ENCODE results near the gene CIBAR2.

DNA sequence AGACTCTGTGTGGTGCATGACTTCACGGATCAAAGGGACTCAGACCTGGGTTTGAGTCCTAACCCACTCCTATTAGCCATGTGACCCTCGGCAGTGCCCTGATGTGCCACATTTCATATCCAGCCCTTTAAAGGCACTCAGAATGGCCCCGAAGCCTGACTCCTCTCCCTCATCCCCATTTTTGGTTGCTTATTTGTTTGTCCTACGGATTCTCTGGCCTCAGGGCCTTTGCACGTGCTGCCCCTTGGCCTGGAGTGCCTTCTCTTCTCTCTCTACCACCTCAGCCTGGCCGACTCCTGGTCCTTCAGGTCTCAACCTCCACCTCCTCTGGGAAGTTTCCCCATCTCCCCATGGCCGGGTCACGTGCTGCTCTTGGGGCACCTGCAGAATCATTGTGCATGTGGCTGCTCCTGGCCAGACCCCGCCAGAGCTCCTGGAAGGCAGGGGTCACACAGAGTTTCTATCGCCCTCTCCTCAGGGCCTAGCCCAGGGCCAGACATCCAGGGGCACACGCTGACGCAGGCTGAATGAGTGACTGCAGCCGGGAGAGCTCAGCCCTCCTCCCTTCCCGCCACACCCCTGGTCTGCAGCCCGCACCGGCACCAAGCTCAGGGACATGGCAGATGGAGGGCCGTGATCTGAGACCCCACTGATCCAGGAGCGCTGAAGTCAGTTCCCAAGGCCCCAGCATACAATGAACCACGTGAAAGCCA, 22.0 kb upstream of the CIBAR2 start:
- TF ChIP-seq POLR2A (IDR thresholded peaks at IDR 0.05; ENCODE audit: low read length) (no peak), GATA1 (IDR thresholded peaks at IDR 0.05; ENCODE audit: low read depth, low read length) (no peak)

Data from erythroblast (primary cell).